HepG2 (cell line): Measurements from ENCODE around the gene MBD2. TPM values are rescaled to one million over a fixed set of nuclear protein-coding genes. Genes with fewer than 3 reads are reported as not detected.

Experiments used
- ATAC-seq: fragments of 200-7000 bp; cut with Tn5 transposase; 3 replicates; pipeline ENCODE4 v1.9.1; 2020; ENCODE audit warnings: mild to moderate bottlenecking, moderate library complexity
- BruUV-seq: library from RNA; stranded (reverse); fragments of 400-500 nt; replicated peaks from 2 replicates; lab custom pipeline; 2021; lab: Mats Ljungman, UMichigan
- CTCF ChIA-PET: fragments of 300-600 bp; formaldehyde crosslinking; extraction: SDS; loops from one replicate; lab custom pipeline; 2021; ENCODE audit warnings: low total read pairs, inconsistent platforms, low intra/inter-chr PET ratio; lab: Yijun Ruan, JAX
- POLR2A ChIA-PET: fragments of 350-600 bp; sonication (Branson Sonifier 250); formaldehyde crosslinking; loops from one replicate; lab custom pipeline; 2020; ENCODE audit warnings: antibody characterized with exemption, inconsistent platforms; lab: Yijun Ruan, JAX
- DNase-seq: peaks from one replicate; pipeline ENCODE4 v3.0.0-alpha.2; 2015; ENCODE audit warnings: low spot score
- FAIRE-seq: peaks from 3 replicates; lab custom pipeline; 2011; peaks lifted over from hg19 to GRCh38; lab: Jason Lieb, UNC
- H2AFZ ChIP-seq: one replicate; pipeline ENCODE4 v1.6.1; 2011; ENCODE audit warnings: low read length, inconsistent platforms
- H3K27ac ChIP-seq: fragments of 300-600 bp; 3 replicates; pipeline ENCODE4 v1.8.0; 2011; ENCODE audit warnings: mixed run types, mild to moderate bottlenecking, mixed read lengths, low read length, inconsistent platforms; ENCODE audit not compliant: insufficient read depth; ENCODE audit errors: extremely low read length
- H3K27me3 ChIP-seq, 2 experiments: fragments of 200-600 bp in 1 of 2; 2 replicates in 1 of 2; 3 replicates in 1 of 2; pipeline versions ENCODE4 v1.6.0 to v1.8.0; 2011; ENCODE audit warnings: low read length in 2 of 2, mild to moderate bottlenecking in 2 of 2, moderate library complexity in 2 of 2, inconsistent platforms in 1 of 2; ENCODE audit not compliant: insufficient read depth in 2 of 2, control insufficient read depth in 1 of 2
- H3K36me3 ChIP-seq, 2 experiments: fragments of 200-600 bp in 1 of 2; replicated peaks in 1 of 2; 2 replicates in 1 of 2; 3 replicates in 1 of 2; pipeline versions ENCODE4 v1.5.1 to v1.8.0; 2011; ENCODE audit warnings: low read length in 2 of 2, inconsistent platforms in 1 of 2; ENCODE audit not compliant: insufficient read depth in 2 of 2, control insufficient read depth in 1 of 2
- H3K4me1 ChIP-seq: 2 replicates; pipeline ENCODE4 v1.5.1; 2012; ENCODE audit warnings: low read length, inconsistent platforms; ENCODE audit not compliant: insufficient read depth
- H3K4me2 ChIP-seq: 2 replicates; pipeline ENCODE4 v1.6.0; 2011; ENCODE audit warnings: low read depth, low read length, inconsistent platforms
- H3K4me3 ChIP-seq, 3 experiments: fragments of 200-600 bp in 1 of 3; sonication (generic), shearing (Covaris generic) in 1 of 3; replicated peaks in 1 of 3; 2 replicates each; pipeline ENCODE4 v1.5.1; 2011 to 2016; ENCODE audit warnings: low read length in 3 of 3, inconsistent platforms in 2 of 3, low read depth in 2 of 3, mild to moderate bottlenecking in 2 of 3, control low read depth in 1 of 3, mixed read lengths in 1 of 3; ENCODE audit not compliant: insufficient read depth in 1 of 3
- H3K79me2 ChIP-seq: one replicate; pipeline ENCODE4 v1.6.1; 2011; ENCODE audit warnings: low read length, inconsistent platforms; ENCODE audit not compliant: insufficient read depth
- H3K9ac ChIP-seq: 2 replicates; pipeline ENCODE4 v1.6.0; 2011; ENCODE audit warnings: mild to moderate bottlenecking, low read depth, low read length, inconsistent platforms; ENCODE audit not compliant: insufficient read depth
- H3K9me3 ChIP-seq: 2 replicates; pipeline ENCODE4 v1.5.1; 2012; ENCODE audit warnings: mild to moderate bottlenecking, low read length
- H4K20me1 ChIP-seq: 2 replicates; pipeline ENCODE4 v1.6.0; 2011; ENCODE audit warnings: inconsistent platforms, mild to moderate bottlenecking, low read length, moderate library complexity; ENCODE audit not compliant: insufficient read depth
- AHR ChIP-seq: IDR thresholded peaks from 2 replicates; pipeline ENCODE4 v1.6.1; 2018; ENCODE audit warnings: missing genetic modification reagents, missing compliant biosample characterization
- CBX1 ChIP-seq: IDR thresholded peaks from one replicate; pipeline ENCODE4 v1.6.1; 2016; ENCODE audit warnings: antibody characterized with exemption, low read depth
- GATA4 ChIP-seq: sonication (generic); IDR thresholded peaks from 2 replicates; pipeline ENCODE4 v1.6.1; 2016; ENCODE audit warnings: antibody characterized with exemption, low read depth, borderline replicate concordance
- HMGA1 ChIP-seq: sonication (generic); formaldehyde crosslinking; conservative IDR thresholded peaks from 2 replicates; pipeline ENCODE4 v1.4.0; 2020; ENCODE audit warnings: missing genetic modification reagents
- NAIF1 ChIP-seq: sonication (generic); formaldehyde crosslinking; IDR thresholded peaks from 2 replicates; pipeline ENCODE4 v1.5.0; 2020; ENCODE audit warnings: mild to moderate bottlenecking, missing genetic modification reagents, borderline replicate concordance
- NFKB2 ChIP-seq: sonication (generic); formaldehyde crosslinking; IDR thresholded peaks from 2 replicates; pipeline ENCODE4 v1.4.0; 2020; ENCODE audit warnings: missing genetic modification reagents, borderline replicate concordance
- PBX3 ChIP-seq: sonication (generic); formaldehyde crosslinking; IDR thresholded peaks from 2 replicates; pipeline ENCODE4 v1.8.1; 2023; ENCODE audit warnings: missing genetic modification reagents, inconsistent platforms, borderline replicate concordance
- PCBP1 ChIP-seq: fragments of 200-400 bp; formaldehyde crosslinking; IDR thresholded peaks from 2 replicates; pipeline ENCODE4 v1.6.1; 2017; ENCODE audit warnings: mild to moderate bottlenecking, low read depth, low read length, borderline replicate concordance
- REPIN1 ChIP-seq: sonication (generic); formaldehyde crosslinking; IDR thresholded peaks from 2 replicates; pipeline ENCODE4 v1.8.0; 2022; ENCODE audit warnings: missing genetic modification reagents, low read depth, mild to moderate bottlenecking, borderline replicate concordance
- RFXANK ChIP-seq: IDR thresholded peaks from 2 replicates; pipeline ENCODE4 v1.6.1; 2016
- RNF219 ChIP-seq: sonication (generic); formaldehyde crosslinking; IDR thresholded peaks from 2 replicates; pipeline ENCODE4 v1.5.0; 2020; ENCODE audit warnings: mild to moderate bottlenecking, missing genetic modification reagents
- SKIL ChIP-seq: sonication (generic); formaldehyde crosslinking; IDR thresholded peaks from 2 replicates; pipeline ENCODE4 v1.8.0; 2022; ENCODE audit warnings: missing genetic modification reagents, mild to moderate bottlenecking, moderate library complexity, borderline replicate concordance
- ZBTB44 ChIP-seq: sonication (generic); formaldehyde crosslinking; IDR thresholded peaks from 2 replicates; pipeline ENCODE4 v1.4.0; 2020; ENCODE audit warnings: missing genetic modification reagents
- ZFP41 ChIP-seq: sonication (generic); formaldehyde crosslinking; IDR thresholded peaks from 2 replicates; pipeline ENCODE4 v1.4.0; 2020; ENCODE audit warnings: mild to moderate bottlenecking, missing genetic modification reagents, borderline replicate concordance
- ZNF224 ChIP-seq: sonication (generic); formaldehyde crosslinking; IDR thresholded peaks from 2 replicates; pipeline ENCODE4 v1.5.0; 2020; ENCODE audit warnings: mild to moderate bottlenecking, missing genetic modification reagents
- ZNF432 ChIP-seq: sonication (generic); formaldehyde crosslinking; IDR thresholded peaks from 2 replicates; pipeline ENCODE4 v1.5.0; 2020; ENCODE audit warnings: missing genetic modification reagents, mild to moderate bottlenecking, borderline replicate concordance
- ZNF670 ChIP-seq: sonication (generic); formaldehyde crosslinking; IDR thresholded peaks from 2 replicates; pipeline ENCODE4 v1.8.0; 2022; ENCODE audit warnings: mild to moderate bottlenecking, missing genetic modification reagents, borderline replicate concordance
- ZNF678 ChIP-seq: sonication (generic); formaldehyde crosslinking; IDR thresholded peaks from 2 replicates; pipeline ENCODE4 v1.4.0; 2020; ENCODE audit warnings: mild to moderate bottlenecking, missing genetic modification reagents
- ZNF761 ChIP-seq: sonication (generic); formaldehyde crosslinking; conservative IDR thresholded peaks from 2 replicates; pipeline ENCODE4 v1.4.0; 2020; ENCODE audit warnings: mild to moderate bottlenecking, missing genetic modification reagents
- in situ Hi-C: cut with HindIII; loops from 2 replicates; pipeline ENCODE4 v1.10.0; 2017; ENCODE audit warnings: low pct_unique_long_range_greater_than_20kb; ENCODE audit not compliant: extremely low pct_ligation_motif_present
- intact Hi-C: fragments of 100-400 bp; cut with micrococcal nuclease; formaldehyde crosslinking; loops from one replicate; pipeline ENCODE4 v1.10.0; 2022; ENCODE audit not compliant: unreplicated experiment
- polyA plus RNA-seq, 8 experiments: library from polyadenylated mRNA; depleted of rRNA in 3 of 8; stranded (reverse) in 7 of 8; unstranded in 1 of 8; fragments of >200 nt; fragmentation: Illumina TruSeq in 4 of 8; extraction: Trizol in 4 of 8; gene quantifications; 2 replicates each; pipeline versions ENCODE4 v1.2.1 to v1.2.3, GENCODE V29; 2011 to 2016; ENCODE audit warnings: low read depth in 4 of 8, missing spikeins in 1 of 8, mixed read lengths in 1 of 8; ENCODE audit not compliant: insufficient read depth in 1 of 8
- total RNA-seq, 5 experiments: library from RNA; depleted of rRNA; stranded (reverse); fragments of >200 nt; fragmentation: Illumina TruSeq; extraction: Trizol; gene quantifications; 2 replicates each; pipeline ENCODE4 v1.2.3, GENCODE V29; 2016; ENCODE audit warnings: low read depth in 1 of 5

The MBD2 gene
- total and polyA plus RNA-seq, 2 of the 13 experiments (the other 11 are each of a cell fraction or from before 2014, with no cell fraction given) = 19.1 to 38.5 TPM

GRCh38 chr18:54148151-54148550, 76.3 kb downstream of the MBD2 start:
- no peak overlapping the region for H3K4me3 ChIP-seq
- H3K36me3 ChIP-seq = no peaks in the 10 kb centered on the region
- ChIA-PET POLR2A (no interaction called here), CTCF (no interaction called here)
- FAIRE-seq = no peak
- no peaks in the 10 kb centered on the region for H4K20me1 ChIP-seq
- TF ChIP-seq ZNF761 (CRISPR knock-in tag) (no peak), ZNF678 (CRISPR knock-in tag) (no peak), PBX3 (CRISPR knock-in tag) (no peak), HMGA1 (no peak), NFKB2 (no peak), CBX1 (no peak), ZNF224 (CRISPR knock-in tag) (no peak), ZNF432 (CRISPR knock-in tag) (no peak), ZBTB44 (CRISPR knock-in tag) (no peak), PCBP1 (no peak), GATA4 (no peak), ZNF670 (no peak), SKIL (CRISPR knock-in tag) (no peak), RNF219 (CRISPR knock-in tag) (no peak), REPIN1 (CRISPR knock-in tag) (no peak), ZFP41 (CRISPR knock-in tag) (no peak), AHR (CRISPR knock-in tag) (no peak), RFXANK (no peak), NAIF1 (no peak)
- no peak overlapping the region for H3K4me2 ChIP-seq
- ATAC-seq = no peak
- H3K9me3 ChIP-seq = 0 out of 2 replicates have a peak, but pooled peaks cover 4% of the 10 kb centered on the region
- no peak overlapping the region for H3K9ac ChIP-seq
- no peak overlapping the region for H3K27ac ChIP-seq
- no peaks in the 10 kb centered on the region for H3K79me2 ChIP-seq
- H3K27me3 ChIP-seq = no peaks in the 10 kb centered on the region
- in situ Hi-C loops (no loop called here), intact Hi-C loops (no loop called here)
- no TSS peak for BruUV-seq
- H2AFZ ChIP-seq = no peak overlapping the region
- DNase-seq = no peak
- H3K4me1 ChIP-seq = no peaks in the 10 kb centered on the region
